Skeletal muscle satellite cell (primary cell): ENCODE data around the gene ARID1B.

Source experiments
- H3K27me3 ChIP-seq: 2 replicates; pipeline ENCODE4 v1.7.0; 2013; ENCODE audit warnings: low read length; ENCODE audit not compliant: control insufficient read depth, insufficient read depth
- H3K36me3 ChIP-seq: 2 replicates; pipeline ENCODE4 v1.7.0; 2013; ENCODE audit warnings: mild to moderate bottlenecking, control low read depth, low read length; ENCODE audit not compliant: insufficient read depth
- H3K4me1 ChIP-seq: 2 replicates; pipeline ENCODE4 v1.7.0; 2013; ENCODE audit warnings: low read length; ENCODE audit not compliant: control insufficient read depth, insufficient read depth
- H3K4me2 ChIP-seq: 2 replicates; pipeline ENCODE4 v1.7.0; 2013; ENCODE audit warnings: mild to moderate bottlenecking, low read length
- H3K4me3 ChIP-seq: 2 replicates; pipeline ENCODE4 v1.7.0; 2013; ENCODE audit warnings: low read length
- H3K9ac ChIP-seq: 2 replicates; pipeline ENCODE4 v1.7.0; 2013; ENCODE audit warnings: mild to moderate bottlenecking, low read depth, low read length, moderate library complexity
- H3K9me3 ChIP-seq: replicated peaks from 2 replicates; pipeline ENCODE4 v1.7.0; 2013; ENCODE audit warnings: mild to moderate bottlenecking, control low read depth, low read length

The ARID1B gene

GRCh38 chr6:156832231-156832647, 55.1 kb downstream of the ARID1B start:
- Histone ChIP-seq H3K36me3 (peaks cover 14% of the 10 kb centered on the region), H3K9ac (no peak overlapping the region), H3K9me3 (no peaks in the 10 kb centered on the region), H3K27me3 (no peaks in the 10 kb centered on the region), H3K4me1 (peaks cover 39% of the 10 kb centered on the region), H3K4me3 (no peak overlapping the region), H3K4me2 (no peak overlapping the region)

- no peak overlapping the region for H3K9ac ChIP-seq
- H3K4me2 ChIP-seq, result no peak overlapping the region
- no peak overlapping the region for H3K4me3 ChIP-seq
- no peaks in the 10 kb centered on the region for H3K27me3 ChIP-seq
- no peaks in the 10 kb centered on the region for H3K9me3 ChIP-seq
- peaks cover 35% of the 10 kb centered on the region for H3K4me1 ChIP-seq
- peaks cover 14% of the 10 kb centered on the region for H3K36me3 ChIP-seq
Measured at GRCh38 chr6:156832669-156833068, 55.5 kb downstream of the ARID1B start.

- peaks cover 14% of the 10 kb centered on the region for H3K36me3 ChIP-seq
- H3K9me3 ChIP-seq, result no peaks in the 10 kb centered on the region
- no peak overlapping the region for H3K4me3 ChIP-seq
- H3K9ac ChIP-seq, result no peak overlapping the region
- no peaks in the 10 kb centered on the region for H3K27me3 ChIP-seq
- peaks cover 27% of the 10 kb centered on the region for H3K4me1 ChIP-seq
- H3K4me2 ChIP-seq, result no peak overlapping the region
Measured at GRCh38 chr6:156833755-156834154, 56.6 kb downstream of the ARID1B start.

DNA sequence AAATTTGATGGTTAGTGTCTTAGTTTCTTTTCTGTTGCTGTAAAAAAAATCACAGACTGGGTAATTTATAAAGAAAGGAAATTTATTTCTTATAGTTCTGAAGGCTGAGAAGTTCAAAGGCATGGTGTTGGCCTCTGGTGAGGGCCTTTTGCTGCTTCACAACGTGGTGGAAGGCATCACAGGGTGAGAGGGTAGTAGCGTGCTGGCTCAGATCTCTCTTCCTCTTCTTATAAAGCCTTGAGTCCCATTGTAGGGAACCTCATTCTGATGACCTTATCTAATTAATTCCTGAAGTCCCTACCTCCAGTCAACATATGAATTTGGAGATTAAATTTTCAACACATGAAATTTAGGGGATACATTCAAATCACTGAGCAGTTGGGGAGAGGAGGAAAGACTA, 62.0 kb downstream of the ARID1B start:
- no peak overlapping the region for H3K4me2 ChIP-seq
- H3K9me3 ChIP-seq, result no peaks in the 10 kb centered on the region
- no peak overlapping the region for H3K9ac ChIP-seq
- H3K27me3 ChIP-seq, result no peaks in the 10 kb centered on the region
- peaks cover 2% of the 10 kb centered on the region for H3K4me1 ChIP-seq
- peaks cover 6% of the 10 kb centered on the region for H3K36me3 ChIP-seq
- H3K4me3 ChIP-seq, result no peak overlapping the region

DNA sequence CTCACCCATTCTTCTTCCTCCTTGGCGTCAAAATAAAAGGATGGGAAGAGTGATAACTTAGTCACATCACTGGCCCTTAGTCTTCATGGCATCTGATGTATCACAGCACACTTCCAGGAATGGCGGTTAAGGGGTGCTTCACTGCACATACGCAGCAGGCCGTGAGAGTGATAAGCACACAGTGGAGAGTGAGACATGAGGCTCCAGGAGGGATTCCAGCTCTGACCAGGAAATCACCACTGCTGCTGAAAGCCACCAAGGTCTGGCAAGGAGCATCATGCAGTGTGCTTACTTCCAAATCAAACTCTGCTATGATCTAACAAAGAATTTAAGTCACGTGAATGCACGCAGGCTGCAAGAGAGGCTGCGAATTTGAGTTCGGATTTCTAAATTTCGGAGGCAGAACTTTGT, 62.4 kb downstream of the ARID1B start:
- H3K27me3 ChIP-seq, result no peaks in the 10 kb centered on the region
- H3K9ac ChIP-seq, result no peak overlapping the region
- no peak overlapping the region for H3K4me2 ChIP-seq
- no peak overlapping the region for H3K4me3 ChIP-seq
- H3K9me3 ChIP-seq, result no peaks in the 10 kb centered on the region
- no peaks in the 10 kb centered on the region for H3K4me1 ChIP-seq
- H3K36me3 ChIP-seq, result peaks cover 6% of the 10 kb centered on the region

DNA sequence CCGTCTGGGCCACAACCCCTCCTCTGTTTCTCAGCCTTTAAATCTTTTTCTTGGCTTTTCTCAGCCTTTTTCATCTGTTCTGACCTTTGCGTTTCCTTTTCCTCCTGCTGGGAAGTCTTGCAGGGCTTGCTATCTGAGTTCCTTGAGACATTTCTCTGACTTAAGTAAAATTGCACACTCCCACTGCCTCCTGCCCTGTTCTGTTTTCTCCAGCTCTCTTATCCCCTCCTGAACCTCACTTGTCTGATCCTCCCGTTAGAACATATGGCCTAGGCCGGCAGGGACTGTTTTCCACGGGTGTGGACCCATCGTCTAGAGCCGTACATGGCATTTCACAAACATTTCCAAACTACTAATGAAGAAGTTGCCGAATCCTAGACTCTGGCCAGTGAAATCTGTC, 63.0 kb downstream of the ARID1B start:
- Histone ChIP-seq H3K36me3 (peaks cover 6% of the 10 kb centered on the region), H3K9me3 (no peaks in the 10 kb centered on the region), H3K4me2 (no peak overlapping the region), H3K4me3 (no peak overlapping the region), H3K9ac (no peak overlapping the region), H3K27me3 (no peaks in the 10 kb centered on the region), H3K4me1 (no peaks in the 10 kb centered on the region)

GRCh38 chr6:156840606-156841005, 63.4 kb downstream of the ARID1B start:
- Histone ChIP-seq H3K4me1 (no peaks in the 10 kb centered on the region), H3K4me2 (no peak overlapping the region), H3K9me3 (no peaks in the 10 kb centered on the region), H3K4me3 (no peak overlapping the region), H3K9ac (no peak overlapping the region), H3K27me3 (no peaks in the 10 kb centered on the region), H3K36me3 (peaks cover 6% of the 10 kb centered on the region)

DNA sequence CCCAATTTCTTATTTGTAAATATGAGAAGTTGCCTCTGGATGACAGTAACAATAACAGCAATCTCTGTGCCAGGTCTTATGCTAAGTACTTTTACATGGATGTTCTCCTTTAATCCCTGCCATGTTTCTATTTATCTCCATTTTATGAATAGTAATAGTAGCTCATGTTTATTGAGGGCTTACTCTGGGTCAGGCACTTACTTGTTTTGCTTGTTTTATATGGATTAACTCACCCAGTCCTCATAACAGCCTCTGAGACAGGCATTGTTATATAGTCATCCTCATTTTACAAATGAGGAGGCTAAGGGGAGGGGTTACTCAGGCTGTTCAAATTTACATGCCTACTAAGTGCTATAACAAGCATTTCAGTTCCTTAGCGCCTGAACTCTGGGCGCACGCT, 64.3 kb downstream of the ARID1B start:
- no peaks in the 10 kb centered on the region for H3K9me3 ChIP-seq
- no peaks in the 10 kb centered on the region for H3K36me3 ChIP-seq
- H3K4me3 ChIP-seq, result no peak overlapping the region
- no peak overlapping the region for H3K9ac ChIP-seq
- no peak overlapping the region for H3K4me2 ChIP-seq
- no peaks in the 10 kb centered on the region for H3K4me1 ChIP-seq
- no peaks in the 10 kb centered on the region for H3K27me3 ChIP-seq

DNA sequence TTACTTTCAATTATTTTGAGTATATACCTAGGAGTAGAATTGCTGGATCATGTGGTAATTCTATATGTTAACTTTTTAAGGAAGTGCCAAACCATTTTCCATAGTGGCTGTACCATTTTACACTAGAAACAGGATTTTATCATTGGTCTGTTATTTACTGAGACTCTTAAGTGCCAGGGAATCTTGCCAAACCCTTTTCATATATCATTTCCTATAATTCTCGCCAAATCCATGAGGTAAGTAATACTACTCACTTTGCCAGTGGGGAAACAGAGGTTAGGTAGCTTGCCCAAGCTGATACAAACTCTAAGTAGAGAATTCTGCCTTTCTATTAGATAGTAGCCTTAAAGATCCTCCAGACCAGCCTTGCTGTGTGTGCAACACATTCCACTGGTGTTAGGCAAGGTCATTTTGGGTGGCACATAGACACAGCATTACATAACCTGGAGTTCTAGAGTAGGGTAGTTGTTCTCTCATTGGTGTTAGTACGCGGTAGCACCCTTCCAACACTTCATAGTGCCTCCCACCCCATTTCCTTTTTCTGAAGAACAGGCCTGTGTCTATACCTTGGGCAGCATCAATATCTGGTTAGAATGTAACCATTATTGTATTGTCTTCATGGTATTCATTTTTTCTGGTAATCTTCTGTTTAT, 65.5 kb downstream of the ARID1B start:
- no peak overlapping the region for H3K4me3 ChIP-seq
- no peak overlapping the region for H3K9ac ChIP-seq
- H3K4me1 ChIP-seq, result no peaks in the 10 kb centered on the region
- H3K36me3 ChIP-seq, result no peaks in the 10 kb centered on the region
- H3K27me3 ChIP-seq, result no peaks in the 10 kb centered on the region
- H3K9me3 ChIP-seq, result no peaks in the 10 kb centered on the region
- H3K4me2 ChIP-seq, result no peak overlapping the region

DNA sequence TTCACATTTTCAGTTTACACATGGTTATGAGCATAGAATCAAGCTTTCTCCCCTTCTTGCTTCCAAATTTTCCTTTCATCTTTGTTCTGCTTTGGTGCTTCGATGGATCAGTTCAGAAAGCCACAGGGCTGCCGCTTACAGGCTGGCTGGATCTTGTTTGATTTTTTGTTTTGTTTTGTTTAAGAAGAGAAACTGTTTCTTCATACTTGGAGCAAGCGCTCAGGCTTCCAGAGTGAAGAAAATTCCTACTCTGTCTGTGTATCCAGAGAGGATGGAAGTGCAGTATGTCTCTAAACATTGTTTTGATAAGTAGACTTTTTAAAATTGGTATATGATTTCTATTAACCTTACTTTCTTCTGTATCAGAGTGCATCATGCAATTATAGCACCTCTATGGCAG, 66.9 kb downstream of the ARID1B start:
- H3K4me3 ChIP-seq, result no peak overlapping the region
- H3K27me3 ChIP-seq, result no peaks in the 10 kb centered on the region
- no peak overlapping the region for H3K9ac ChIP-seq
- H3K36me3 ChIP-seq, result no peaks in the 10 kb centered on the region
- H3K4me1 ChIP-seq, result peaks cover 10% of the 10 kb centered on the region
- H3K9me3 ChIP-seq, result no peaks in the 10 kb centered on the region
- no peak overlapping the region for H3K4me2 ChIP-seq

DNA sequence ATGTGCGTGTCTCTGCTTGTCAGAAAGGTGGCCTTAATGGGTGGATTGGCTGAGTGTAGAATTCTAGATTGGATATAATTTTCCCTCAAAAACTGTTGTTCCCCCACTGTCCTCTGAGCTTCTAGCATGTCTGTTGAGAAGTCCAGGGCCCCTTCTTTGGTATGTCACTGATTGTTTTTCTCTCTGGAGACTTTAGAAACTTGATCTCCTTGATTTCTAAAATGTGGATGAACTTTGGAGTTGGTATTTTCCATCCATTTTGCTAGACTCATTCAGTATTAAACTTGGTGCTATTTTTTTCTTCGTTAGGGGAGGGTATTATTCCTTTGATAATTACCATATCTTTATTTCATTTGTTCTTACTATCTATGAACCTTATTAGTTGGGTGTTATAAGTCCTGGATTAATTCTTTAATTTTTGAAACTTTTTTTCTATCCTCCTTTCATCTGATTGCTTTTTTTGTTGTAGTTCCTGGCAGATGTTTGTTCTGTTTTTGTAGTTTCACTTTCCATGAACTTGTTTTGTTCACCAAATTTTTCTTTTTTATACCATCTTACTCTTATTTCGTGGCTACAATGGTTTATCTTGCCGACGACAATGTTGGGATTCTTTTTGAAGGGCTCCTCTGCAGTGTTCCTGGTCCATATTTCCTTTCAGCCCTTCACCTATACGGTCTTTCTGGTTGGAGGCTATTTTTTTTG, 68.4 kb downstream of the ARID1B start:
- H3K9ac ChIP-seq, result no peak overlapping the region
- no peaks in the 10 kb centered on the region for H3K9me3 ChIP-seq
- H3K4me1 ChIP-seq, result peaks cover 12% of the 10 kb centered on the region
- no peak overlapping the region for H3K4me2 ChIP-seq
- no peaks in the 10 kb centered on the region for H3K36me3 ChIP-seq
- no peaks in the 10 kb centered on the region for H3K27me3 ChIP-seq
- no peak overlapping the region for H3K4me3 ChIP-seq
